Limb (tissue), 2 donors: ENCODE measurements around the gene SNRPB2.
A peak's percentile ranks its signal among the peaks of the same experiment; 100 is the strongest.

Experiments used
- DNase-seq, 2 donors: peaks; one replicate each; pipeline ENCODE4 v3.0.0-alpha.2; 2016; ENCODE audit errors: extremely low spot score in 2 of 2

SNRPB2 gene

DNA sequence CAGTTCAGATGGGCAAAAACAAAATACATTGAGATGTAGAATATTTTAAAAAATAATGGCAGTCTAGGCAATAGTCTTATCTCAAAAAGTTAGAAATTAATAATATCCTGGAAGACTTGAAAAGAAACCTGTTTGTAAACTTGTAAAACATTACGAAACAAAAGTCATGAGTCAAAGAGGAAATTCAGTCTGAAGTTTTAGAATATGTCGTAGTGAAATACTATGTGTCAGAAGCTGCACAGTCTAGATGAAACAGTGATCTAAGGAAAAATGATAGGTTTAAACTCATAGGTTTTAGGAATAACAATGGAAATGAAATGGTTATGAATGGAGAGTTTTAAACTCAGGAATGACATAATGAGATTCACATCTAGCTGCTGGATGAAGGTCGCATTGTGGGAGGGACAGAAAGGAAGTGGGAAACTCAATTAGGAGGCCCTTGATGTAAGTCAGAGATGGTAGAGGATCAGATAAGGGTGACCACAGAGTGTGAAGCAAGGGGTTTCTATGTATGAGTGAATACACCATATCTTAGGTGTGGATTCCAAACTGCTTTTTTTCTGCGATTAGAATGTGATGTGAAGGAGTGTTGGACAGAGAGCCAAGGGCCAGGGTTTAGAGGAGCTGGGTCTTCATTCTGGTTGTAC is 2.8 kb downstream of the SNRPB2 start:
- DNase-seq = no peak

GRCh38 chr20:16740365-16741072 is 10.7 kb downstream of the SNRPB2 start:
- DNase-seq = no peak

GRCh38 chr20:16744178-16744807 is 14.5 kb downstream of the SNRPB2 start:
- DNase-seq = no peak

- DNase-seq = no peak
Observed at GRCh38 chr20:16745204-16745603, 15.4 kb downstream of the SNRPB2 start.

DNA sequence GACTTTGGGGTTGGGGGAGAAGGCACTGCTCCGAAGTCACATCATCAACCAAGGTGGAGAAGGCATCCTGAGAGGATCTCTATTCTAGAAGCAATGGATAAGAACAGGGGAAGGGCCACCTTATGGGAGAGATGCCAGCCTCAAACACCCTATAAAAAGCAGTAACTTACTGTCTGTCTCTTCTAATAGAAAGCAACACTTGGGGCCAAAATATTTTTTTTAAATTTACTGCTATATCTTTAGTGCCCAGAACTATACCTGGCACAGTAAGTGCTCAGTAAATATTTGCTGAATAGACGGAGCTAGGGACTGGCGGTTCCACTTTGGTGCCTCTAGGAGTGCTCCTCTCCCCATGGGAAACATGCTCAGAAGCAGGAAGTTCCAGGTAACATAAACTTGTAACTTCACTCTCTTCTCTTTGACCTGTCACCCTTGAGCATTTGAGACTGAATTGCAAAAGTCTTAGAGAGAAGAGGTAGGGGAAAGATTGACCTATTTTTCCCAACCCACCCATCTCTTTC is 17.5 kb downstream of the SNRPB2 start:
- no peak for DNase-seq

- no peak for DNase-seq
Observed at GRCh38 chr20:16748308-16748900, 18.6 kb downstream of the SNRPB2 start, which contains the start of gene OTOR. OTOR (plus strand) TSS chr20:16748358; CDS start chr20:16748402, 44 bp downstream.

DNA sequence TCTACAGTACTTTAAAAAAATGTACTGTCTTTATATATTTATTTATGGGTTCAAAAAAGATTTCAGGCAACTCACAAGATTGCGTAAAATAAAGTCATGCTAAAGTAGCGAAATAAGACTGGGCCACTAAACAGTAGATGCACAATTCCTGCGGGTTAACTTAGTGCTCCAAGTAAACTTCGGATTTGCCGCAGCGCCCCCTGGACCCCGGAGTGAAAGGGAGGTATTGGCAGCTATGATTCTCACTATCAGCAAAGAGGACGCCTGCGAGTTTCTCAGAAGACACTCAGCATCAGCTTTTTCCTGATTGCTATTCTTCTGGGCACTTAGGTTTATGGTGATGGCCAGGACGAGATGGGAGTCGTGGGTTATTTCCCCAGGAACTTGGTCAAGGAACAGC is 19.7 kb downstream of the SNRPB2 start:
- no peak for DNase-seq

DNA sequence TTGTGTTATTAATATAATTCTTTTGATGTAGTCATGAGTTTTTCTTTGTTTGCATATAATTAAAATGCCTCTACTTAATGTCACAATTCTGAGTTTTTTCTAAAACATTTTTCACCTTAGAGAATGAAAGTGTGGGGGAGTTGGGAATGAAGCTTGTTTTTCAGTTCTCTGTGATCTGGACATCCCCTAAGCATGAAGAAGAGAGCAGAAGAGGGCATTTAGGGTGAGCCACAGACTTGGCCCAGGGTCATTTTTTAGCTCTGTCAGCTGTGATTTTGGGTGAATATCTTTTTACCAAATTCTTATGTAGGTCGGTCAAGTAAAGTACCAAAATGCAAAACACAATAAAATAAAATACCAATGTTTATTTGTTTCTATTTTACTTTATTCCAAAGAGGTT is 22.3 kb downstream of the SNRPB2 start:
- DNase-seq = no peak

GRCh38 chr20:16752901-16753300 is 23.1 kb downstream of the SNRPB2 start:
- no peak for DNase-seq

DNA sequence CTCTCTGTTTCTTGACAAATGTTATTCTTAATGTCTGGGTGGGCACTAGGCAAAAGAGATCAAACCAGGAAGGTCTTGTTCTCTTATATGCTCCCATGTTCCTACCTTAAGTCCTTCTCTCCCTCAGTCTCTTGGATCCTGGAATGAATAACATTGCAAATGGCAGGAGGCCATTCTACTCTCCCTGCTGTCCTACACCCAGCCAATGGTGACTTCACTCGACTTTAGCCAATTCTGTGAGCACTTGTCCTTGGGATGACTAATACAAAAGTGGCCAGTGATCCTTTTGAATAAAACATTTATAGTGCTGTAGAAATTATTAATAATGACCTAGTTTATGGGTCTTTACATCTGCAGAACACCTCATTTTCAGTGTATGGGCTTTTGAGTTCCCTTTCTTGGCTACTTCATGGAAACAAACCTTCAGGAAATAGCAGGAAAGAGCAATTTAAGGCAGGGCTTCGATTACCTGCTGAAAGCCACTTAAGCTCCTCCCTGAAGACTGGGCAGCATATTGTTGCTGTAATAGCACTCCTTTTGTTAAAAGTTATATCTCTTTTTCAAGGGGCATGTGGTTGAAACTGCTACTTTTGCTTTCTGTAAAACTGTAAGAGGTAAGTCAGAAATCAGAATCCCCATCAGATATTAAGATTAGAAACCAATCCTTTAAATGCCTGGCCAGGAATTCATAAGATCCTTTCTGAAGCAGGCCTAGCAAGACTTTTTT is 28.8 kb downstream of the SNRPB2 start:
- no peak for DNase-seq

DNA sequence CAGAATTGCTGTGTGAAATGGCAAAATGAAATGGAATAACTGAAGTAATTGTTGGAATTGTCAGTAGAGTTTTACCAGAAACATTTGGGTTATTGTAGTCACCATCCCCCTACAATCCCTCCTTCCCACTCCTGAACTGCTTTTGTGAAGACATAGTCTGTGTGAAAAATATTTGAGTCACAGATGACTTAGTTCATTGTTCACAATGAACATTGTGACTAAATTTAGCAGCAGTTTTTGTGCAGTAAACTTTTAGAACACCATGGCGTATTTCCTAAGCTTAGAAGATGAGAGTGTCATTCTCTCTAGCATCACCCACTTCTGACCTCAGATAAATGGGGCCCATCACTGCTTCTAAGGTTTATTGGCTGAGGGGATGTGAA is 29.3 kb downstream of the SNRPB2 start:
- DNase-seq = no peak

DNA sequence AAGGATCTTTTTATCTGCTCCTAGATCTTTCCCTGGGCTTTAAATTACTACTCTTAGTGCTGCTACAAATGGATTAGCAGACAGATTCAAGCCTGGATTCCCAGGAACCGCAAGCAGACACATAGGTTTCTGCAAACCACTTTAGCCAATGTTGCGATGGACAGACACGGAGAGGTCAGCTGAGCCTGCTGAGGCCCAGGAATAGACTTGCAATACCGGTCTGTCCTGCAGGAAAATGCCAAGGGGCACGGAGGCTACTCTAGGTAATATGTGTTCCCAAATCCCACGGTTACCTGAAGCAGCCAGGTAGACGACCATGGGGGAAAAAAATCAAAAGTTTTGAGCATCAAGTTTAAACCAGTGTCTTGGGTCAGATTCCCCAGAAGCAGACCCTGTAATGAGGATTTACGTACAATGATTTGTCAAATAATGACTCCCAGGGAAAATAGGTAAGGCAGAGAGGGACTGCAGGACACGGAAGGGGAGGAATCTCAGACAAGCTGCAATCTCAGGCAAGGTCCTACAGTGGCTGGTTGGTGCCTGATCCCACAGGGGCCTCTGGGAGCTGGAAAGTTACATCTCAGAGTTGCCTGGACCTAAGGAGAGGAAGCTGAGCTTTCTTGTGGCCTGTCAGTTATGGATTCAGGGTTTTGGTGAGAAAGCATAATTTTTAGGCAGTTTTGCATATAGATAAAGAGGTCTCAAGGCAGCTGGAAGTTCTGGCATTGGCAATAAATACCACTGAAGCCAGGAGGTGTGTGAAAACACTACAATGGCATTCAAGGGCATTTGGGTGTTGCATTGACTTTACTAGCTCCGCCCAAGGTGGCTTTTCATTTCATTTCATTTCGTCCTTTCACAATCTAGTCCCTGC is 30.8 kb downstream of the SNRPB2 start:
- DNase-seq = no peak

DNA sequence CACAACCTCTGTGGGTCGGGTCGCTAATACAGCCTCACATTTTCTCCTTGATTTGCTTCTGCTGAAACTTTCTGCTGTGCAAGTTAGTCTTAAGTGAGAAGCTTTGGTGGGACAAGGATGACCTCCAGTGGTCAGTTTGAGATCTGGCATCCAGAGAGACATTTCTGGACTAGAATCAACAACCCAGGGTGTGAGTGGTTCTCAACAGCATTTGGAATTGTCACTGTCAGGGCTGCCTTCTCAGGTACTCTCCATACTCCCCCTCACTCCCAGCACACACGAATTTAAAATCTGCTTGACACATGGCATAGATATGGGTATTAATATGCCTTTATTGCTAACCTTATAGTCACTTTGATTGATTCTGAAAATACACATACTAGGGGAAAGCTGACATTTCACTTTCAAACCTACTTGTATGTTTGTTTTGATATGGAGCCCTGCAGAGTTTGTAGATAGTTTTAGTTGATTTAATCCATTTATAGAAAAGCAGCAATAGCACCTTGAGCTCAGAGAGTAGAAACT is 31.5 kb downstream of the SNRPB2 start:
- DNase-seq = peak; percentile 72 to 79

DNA sequence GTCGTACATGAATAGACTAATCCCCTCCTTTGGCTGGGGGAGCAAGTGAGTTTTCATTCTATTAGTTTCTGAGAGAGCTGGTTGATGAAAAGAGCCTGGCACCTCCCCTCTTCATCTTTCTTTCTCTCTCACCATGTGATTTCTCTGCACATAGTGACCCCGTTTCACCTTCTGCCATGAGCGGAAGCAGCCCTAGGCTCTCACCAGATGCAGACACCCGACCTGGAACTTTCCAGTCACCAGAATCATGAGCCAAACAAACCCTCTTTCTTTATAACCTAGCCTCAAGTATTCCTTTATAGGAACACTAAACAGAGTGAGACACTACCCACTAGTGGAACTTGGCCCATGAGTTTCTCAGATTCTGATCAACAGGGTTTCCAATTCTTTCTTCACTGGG is 34.7 kb downstream of the SNRPB2 start:
- DNase-seq = no peak

GRCh38 chr20:16771213-16771612 is 41.4 kb downstream of the SNRPB2 start:
- DNase-seq = no peak

DNA sequence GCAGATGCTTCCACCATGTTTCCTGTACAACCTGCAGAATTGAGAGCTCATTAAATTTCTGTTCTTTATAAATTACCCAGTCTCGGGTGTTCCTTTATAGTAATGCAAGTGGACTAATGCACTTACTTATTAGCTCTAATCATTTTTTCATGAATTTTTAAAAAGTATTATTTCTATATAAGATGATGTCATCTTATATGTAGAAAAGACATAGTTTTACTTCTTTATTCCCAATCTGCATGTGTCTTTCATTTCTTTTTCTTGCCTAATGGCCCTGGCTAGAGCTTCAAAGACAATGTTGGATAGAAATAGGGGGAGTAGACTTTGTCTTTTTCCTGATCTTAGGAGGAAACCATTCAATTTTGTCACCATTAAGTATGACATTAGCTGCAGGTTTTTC is 46.1 kb downstream of the SNRPB2 start:
- no peak for DNase-seq

- DNase-seq = peak in 1 of 2 donors; percentile 70
Observed at GRCh38 chr20:16777126-16777525, 47.3 kb downstream of the SNRPB2 start.

DNA sequence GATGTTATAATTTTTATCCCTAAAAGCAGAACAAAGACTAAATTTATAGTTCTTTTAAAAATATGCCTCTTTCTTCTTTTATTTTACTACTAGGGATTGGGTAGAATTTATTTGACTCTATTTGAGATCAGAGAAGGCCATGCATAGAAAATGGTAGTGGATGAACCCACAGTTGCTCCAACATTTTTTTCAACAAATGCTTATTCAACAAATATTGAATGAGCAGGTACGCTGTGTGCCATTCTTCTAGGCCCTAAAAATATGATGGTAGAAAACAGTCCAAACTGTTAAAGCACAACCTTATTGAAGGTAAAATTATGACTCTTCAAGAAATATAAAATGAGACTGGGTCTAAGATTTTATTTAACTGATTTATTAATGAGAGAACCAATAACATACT is 48.3 kb downstream of the SNRPB2 start:
- DNase-seq = no peak

DNA sequence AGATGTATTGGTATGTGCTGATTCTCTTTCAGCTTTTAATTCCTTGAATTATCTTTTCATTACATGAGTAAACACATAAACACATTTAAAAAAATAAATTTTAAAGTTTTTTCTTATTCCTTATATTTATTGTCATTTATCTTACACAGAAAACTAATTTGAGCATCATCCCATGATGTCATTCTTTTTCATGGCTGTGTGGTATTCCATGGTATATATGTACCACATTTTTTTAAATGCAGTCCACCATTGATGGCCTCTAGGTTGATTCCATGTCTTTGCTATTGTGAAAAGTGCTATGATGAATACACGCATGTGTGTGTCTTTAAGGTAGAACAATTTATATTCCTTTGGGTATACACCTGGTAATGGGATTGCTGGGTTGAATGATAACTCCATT is 51.7 kb downstream of the SNRPB2 start:
- DNase-seq = no peak

DNA sequence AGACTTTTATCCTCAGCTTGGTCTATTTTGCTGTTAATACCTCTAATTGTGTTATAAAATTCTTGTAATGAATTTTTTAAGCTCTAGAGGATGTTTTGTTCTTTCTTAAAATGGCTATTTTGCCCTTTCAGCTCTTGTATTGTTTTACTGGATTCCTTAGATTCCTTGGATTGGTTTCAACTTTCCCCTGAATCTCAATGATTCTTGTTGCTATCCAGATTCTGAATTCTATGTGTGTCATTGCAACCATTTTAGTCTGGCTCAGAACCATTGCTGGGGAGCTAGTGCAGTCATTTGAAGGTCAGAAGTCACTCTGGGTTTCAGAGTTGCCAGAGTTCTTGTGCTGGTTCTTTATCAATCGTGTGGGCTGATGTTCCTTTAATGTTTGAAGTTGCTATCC is 55.4 kb downstream of the SNRPB2 start:
- DNase-seq = no peak
